Measurements from ENCODE around the gene YAP1.

YAP1 gene

GRCh38 chr11:102109896-102110760, at the start of gene YAP1:
Gene YAP1, plus strand, starts transcription at chr11:102110447. Its CDS starts 402 bp downstream, at chr11:102110849.
- DNase-seq: peak; percentile 66

- DNase-seq: no peak
These were observed 49.0 kb upstream of the YAP1 start for GRCh38 chr11:102061276-102061675.

DNA sequence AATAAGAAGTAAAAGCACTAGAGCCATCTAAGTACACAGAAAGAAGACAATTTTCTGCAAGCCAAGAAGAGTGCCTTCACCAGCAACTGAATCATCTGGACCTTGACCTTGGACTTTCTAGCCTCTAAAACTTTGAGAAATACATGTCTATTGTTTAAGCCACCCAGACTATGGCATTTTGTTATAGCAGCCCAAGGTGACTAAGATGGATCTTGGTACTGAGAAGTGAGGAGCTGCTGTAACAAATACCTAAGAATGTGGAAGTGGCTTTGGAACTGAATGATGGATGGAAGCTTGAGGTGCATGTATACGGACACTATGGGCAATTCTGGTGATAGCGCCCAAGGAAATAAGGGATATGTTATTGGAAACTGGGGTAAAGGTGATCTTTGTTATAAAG, 48.1 kb upstream of the YAP1 start:
- no peak for DNase-seq

DNA sequence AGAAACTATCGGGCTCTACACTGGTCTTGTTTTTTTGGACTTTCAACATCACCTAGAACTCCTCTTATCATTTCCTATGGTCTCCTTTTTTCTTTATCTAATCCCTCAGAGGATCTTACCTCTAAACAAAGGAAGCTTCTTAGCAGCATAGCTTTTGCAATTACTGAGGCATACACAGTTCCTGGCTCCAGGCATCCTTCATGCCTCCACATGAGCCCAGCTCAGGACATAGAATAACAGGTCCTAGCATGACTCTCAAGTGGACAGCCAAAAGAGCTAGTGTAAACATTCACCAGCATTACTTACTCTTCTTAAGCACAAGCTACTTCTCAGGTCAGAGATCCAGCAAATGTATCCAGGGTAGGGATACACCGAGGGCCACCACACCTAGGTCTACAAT, 45.9 kb upstream of the YAP1 start:
- DNase-seq: no peak

DNA sequence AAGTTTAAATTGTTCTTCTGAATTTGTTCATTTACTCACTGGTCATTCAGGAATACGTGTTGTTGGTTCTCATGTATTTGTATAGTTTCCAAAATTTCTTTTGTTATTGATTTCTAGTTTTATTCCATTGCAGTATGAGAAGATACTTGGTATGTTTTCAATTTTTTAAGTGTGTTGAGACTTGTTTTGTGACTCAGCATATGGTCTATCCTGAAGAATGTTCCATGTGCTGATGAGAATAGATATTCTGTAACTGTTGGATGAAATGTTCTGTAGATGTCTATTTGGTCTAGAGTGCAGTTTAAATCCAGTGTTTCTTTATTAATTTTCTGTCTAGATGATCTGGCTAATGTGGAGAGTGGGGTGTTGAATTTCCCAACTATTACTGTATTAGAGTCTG, 39.5 kb upstream of the YAP1 start:
- no peak for DNase-seq

DNA sequence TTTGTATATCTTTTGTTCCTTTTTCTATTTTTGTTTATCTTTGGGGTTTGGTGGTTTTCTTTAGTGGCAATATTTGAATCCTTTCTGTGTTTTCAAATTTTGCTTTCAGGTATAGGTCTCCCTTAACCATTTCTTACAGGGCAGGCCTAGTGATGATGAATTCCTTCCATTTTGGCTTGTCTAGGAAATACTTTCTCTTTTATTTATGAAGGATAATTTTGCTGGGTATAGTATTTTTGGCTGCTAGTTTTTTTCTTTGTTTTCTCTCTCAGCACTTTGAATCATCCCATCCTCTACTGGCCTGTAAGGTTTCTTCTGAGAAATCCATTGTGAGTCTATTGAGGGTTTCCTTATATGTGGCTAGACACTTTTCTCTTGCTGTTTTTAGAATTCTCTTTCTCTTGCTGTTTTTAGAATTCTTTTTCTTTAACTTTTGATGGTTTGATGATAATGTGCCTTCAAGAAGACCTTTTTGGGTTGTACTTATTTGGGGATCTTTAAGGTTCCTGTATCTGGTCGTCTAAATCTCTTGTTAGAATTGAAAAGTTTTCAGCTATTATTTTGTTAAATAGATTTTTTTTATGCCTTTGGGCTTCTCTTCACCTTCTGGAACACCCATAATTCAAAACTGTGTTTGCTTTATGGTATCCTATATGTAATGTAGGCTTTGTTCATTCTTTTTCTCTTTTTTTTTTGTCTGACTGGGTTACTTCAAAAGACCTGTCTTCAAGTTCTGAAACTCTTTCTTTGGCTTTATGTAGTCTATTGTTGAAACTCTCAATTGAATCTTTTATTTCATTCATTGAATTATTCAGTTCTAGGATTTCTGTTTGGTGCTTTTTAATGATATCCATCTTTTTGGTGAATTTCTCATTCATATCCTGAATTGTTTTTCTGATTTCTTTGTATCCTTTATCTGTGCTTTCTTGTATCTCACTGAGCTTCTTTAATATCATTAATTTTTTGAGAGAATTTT, 38.5 kb upstream of the YAP1 start:
- DNase-seq: no peak

DNA sequence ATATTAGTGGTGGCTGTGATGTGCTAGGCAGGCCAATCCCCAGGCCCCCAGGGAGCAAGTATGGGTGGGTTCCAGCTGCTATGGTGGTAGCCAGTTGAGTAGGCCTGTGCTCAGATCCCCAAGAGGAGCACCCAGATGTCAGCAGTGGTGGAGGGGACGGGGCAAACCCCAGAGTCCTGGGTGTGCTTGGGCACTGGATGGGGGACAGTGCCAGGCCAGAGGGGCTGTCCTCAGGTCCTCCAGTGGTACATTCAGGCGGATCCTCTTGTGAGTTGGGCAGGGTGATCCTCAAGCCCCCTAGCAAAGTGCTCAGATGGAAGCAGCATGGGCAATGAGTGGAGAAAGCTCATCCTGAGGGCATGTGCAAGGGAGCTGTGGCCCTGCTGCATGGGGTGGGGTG, 37.0 kb upstream of the YAP1 start:
- DNase-seq: no peak

DNA sequence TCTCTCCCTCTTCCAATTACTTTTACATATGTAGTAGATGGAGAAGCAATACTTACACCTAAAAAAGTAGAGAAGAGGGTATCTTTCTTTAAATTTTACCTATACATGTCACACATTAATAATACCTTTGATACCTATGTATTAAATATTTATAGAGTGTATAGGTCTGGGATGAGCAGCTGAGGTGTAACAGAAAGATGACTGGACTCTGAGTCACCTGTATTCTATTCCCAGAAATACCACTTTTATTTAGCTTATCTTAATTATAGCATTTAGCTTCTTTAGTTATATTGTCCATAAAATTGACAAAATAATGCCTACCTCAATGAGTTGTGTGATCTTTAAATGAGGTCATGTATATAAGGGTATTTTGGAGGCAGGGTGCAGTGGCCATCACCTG, 30.6 kb upstream of the YAP1 start:
- no peak for DNase-seq

GRCh38 chr11:102081313-102081712, 28.9 kb upstream of the YAP1 start:
- no peak for DNase-seq

DNA sequence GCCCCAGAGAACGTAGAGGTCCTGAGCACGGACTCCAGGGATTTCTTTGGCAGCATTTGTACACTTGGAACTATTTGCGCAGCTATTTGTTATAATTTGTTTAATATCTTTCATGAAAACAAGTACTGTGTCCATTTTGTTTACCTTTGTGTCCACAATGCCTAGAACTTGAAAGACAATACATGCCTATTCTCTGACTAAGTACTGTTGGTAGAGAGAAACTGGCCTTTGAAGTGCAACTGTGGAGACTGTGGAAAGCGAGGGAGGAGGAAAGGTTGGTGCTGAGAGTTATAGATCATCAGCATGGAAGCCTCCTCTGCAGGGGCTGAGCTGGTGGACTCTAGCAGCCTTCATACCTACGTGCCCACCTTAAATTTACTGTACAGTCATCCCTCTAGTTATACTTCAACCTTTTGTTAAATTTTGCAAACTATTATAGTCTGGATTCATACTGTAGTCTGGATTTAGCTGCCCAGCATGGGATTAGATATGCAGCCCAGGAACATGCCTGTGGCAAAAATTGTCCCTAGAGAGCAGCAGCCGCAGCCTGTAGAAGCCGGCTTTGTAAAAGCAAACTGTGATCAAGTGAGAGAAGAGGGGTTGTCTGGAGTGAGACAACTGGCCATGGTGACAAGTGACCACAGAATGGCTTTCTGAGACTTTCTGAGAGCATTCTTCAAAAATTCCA, 24.2 kb upstream of the YAP1 start:
- no peak for DNase-seq

GRCh38 chr11:102097186-102097585, 13.1 kb upstream of the YAP1 start:
- DNase-seq: no peak

DNA sequence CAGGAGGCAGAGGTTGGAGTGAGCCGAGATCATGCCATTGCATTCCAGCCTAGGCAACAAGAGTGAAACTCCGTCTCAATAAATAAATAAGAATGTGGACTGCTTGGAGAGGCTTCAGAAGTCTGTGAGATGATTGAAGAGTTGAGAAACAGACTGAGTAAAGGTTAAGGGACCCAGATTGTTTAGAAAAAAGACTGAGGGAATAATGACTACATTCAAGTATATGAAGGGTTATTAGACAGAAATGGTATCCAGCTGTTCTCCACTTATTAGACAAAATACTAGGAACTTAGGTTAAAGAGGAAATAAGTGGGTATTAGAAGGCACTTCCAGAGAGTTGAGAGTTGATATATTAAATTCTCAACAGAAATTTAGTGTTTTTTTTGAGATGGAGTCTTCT, 10.5 kb upstream of the YAP1 start:
- DNase-seq: no peak

DNA sequence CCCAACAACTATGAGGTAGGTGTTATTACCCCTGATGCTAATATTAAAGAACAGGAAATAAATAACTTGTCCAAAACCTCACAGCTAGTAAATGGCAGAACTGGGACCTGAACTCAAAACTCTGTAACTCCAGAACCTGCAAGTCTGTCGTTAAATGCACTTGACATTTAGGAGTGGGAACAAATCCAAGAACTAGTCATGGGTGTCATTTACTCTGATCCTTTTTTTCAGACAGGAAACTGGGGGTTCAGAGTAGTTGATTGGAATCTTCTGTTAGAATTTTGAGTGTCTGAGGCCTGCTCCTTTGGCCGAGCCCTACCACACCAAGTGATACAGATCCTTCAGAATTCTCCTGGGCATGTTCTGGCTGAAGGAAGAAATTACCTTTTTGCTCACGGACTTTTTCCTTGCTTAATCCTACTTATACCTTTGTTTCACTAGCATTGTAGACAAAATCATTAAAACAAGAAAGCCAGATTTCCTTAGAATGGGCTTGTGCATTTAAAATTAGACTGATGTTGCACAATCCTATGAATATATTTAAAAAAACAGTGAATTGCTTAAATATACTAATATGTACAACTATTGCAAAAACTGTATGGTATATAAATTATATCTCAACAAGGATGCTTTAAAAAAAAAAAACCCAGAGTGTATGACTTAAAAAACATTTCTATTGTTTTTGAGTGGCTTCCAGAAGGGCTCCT, 1.4 kb upstream of the YAP1 start:
- DNase-seq: no peak

DNA sequence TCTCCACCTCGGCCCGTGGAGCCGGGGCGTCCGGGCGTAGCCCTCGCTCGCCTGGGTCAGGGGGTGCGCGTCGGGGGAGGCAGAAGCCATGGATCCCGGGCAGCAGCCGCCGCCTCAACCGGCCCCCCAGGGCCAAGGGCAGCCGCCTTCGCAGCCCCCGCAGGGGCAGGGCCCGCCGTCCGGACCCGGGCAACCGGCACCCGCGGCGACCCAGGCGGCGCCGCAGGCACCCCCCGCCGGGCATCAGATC, 439 bp downstream of the YAP1 start:
- DNase-seq: no peak

- DNase-seq: peak; percentile 69
These were observed 952 bp downstream of the YAP1 start for GRCh38 chr11:102111011-102111786.

GRCh38 chr11:102111787-102112508, 1.7 kb downstream of the YAP1 start:
- no peak for DNase-seq

DNA sequence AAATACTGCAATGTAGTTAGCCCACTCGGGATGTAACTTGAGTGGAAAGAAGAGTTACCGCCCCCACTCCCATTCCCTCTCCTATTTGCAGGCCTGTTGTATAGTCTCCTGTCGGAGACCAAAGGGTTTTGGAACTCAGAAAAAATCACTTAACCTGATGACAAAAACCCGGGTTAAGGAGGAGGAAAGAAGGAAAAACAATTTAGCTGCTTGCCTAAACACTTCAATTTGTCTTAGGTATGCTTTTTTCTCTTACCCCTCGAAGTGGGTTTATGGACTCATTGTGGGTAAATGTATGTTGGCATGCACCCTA, 2.2 kb downstream of the YAP1 start:
- DNase-seq: no peak

- no peak for DNase-seq
These were observed 3.8 kb downstream of the YAP1 start for GRCh38 chr11:102114032-102114431.

DNA sequence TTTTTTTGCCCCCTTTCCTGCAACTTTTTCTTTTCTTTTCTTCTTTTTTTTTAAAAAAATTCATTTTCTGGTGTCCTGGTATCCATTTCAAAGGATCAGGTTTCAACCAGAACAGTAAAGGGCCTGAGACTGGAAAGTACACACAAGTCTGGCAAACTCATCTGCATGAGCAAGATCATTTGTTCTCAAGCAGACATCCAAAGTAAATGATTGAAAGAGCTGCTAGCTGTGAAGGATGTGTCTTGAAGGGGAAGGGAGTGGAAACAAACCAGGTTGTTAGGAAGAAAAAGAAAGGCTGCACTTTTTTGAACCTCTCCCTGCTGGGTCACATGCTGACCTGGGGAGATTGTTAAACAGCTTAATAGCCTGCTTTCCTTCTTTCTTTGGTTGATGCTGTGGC, 5.3 kb downstream of the YAP1 start:
- no peak for DNase-seq

DNA sequence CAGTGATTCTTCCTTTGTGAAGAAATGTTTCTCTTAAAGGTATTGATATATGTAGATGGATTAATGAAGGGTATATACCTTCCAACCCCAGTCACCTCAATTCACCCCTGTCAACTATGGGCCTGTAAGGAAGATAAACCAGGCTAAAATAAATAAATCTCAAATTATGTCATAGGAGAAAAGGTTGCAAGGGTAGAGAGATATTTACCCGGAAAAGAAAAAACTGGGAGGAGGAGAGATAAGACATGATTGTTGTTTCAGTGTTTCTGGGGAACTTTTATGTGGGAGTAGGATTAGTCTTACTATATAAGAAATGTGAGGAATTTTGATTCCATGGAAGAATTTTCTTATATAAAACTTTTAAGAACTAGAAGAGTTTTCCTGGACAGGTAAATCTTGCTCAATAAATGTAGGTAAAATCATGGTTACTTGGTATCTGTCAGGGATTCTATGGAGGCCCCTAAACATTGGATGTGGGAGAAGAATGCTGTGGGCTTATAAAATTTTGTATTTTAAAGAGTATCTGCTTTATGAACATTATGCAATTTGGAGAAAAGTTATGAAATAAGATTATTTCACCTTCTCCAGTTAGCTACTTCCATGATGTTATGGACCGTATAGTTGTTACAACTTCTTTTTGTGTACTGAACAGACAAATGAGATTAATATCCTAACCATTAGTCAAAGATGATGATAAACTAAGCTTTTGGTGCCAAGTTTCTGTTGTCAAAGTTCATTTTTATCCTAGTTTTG, 6.4 kb downstream of the YAP1 start:
- DNase-seq: no peak
